ENCODE measurements around the gene CABP4. TPM values are rescaled to one million over a fixed set of nuclear protein-coding genes. Genes with fewer than 3 reads are reported as not detected.

CABP4 gene
- total RNA-seq, 1 experiment from 2014 or later, result not detected

DNA sequence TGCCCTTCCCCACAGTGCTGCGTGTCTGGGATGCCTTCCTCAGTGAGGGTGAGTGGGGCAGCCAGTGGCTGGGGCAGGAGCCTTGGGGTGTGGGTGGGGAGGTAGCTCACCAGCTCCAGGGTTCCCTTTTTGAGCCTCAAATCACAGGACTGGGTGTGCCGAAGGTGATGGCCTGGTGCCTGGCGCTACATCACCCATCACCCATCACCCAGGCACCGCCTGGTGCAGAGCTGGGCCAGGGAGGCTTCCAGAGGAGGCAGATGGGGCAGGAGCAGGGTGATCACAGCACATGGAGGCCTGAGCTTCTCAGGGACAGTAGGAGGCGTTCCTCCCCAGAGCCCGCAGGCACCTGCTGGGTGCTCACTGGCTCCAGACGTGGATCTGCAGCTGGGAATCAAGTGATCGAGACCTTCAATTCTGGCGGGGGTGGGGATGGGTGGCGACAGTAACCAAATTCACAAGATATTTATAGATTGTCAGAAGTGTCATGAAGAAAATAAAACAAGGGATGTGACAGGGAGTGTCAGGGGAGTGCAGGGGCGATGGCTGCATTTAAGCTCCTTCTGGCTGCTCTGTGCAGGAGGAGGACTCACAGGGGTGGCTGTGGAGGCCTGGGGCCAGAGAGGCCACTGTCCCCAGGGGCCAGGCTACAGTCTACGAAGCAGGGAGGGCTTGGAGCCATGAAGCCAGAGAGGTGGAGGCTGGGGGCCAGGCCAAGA, 48.0 kb upstream of the CABP4 start (continued):
- TF ChIP-seq, protein P1, sequence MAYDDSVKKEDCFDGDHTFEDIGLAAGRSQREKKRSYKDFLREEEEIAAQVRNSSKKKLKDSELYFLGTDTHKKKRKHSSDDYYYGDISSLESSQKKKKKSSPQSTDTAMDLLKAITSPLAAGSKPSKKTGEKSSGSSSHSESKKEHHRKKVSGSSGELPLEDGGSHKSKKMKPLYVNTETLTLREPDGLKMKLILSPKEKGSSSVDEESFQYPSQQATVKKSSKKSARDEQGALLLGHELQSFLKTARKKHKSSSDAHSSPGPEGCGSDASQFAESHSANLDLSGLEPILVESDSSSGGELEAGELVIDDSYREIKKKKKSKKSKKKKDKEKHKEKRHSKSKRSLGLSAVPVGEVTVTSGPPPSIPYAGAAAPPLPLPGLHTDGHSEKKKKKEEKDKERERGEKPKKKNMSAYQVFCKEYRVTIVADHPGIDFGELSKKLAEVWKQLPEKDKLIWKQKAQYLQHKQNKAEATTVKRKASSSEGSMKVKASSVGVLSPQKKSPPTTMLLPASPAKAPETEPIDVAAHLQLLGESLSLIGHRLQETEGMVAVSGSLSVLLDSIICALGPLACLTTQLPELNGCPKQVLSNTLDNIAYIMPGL (CRISPR knock-in tag; IDR thresholded peaks at IDR 0.05), result no peak

DNA sequence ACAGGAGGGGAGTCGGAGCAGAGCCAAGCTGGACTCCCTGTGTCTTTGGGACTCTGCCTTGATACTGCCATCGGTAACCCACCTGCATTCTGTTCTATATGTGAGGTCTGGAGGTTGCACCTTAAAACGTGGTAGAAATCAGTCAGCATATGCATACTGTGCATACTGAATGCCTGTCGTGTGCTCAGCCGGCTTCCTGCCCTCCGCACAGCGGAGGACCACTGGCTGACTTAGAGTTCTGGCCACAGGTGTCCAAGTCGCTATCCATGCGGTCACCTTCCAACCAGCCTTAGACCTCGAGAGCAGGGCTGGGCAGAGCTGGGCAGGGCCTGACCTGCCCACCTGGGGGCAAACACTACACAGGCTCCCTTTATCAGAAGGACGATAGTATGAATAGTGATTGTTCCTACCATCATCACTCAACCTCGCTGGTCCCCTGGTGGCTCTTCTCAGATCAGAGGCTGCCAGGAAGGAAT, 47.4 kb upstream of the CABP4 start:
- TF ChIP-seq CREM (CRISPR knock-in tag; IDR thresholded peaks at IDR 0.05), result no peak
- no peak for TF ChIP-seq NFYB (CRISPR knock-in tag; conservative IDR thresholded peaks at IDR 0.05; ENCODE audit: low read depth)
- Mint-ChIP-seq H3K4me3 (no peak overlapping the region), H3K27ac (no peak overlapping the region), H3K36me3 (no peaks in the 10 kb centered on the region), H3K9me3 (no peaks in the 10 kb centered on the region), H3K4me1 (peaks cover 16% of the 10 kb centered on the region), H3K27me3 (ENCODE audit: low read depth) (peaks cover 14% of the 10 kb centered on the region)
- ATAC-seq, result no peak
- ChIA-PET POLR2A (interaction anchor here (1.3 to 1.5 kb wide), 2 partner anchors 11 to 12 kb away, joined by 3 to 7 read pairs; no protein-coding TSS in a partner anchor), CTCF (interaction anchor here (0.8 to 1.4 kb wide), 5 partner anchors 11 to 63 kb away, joined by 3 to 7 read pairs (median 3); no protein-coding TSS in a partner anchor)
- DNase-seq (ENCODE audit: low spot score), result no peak

DNA sequence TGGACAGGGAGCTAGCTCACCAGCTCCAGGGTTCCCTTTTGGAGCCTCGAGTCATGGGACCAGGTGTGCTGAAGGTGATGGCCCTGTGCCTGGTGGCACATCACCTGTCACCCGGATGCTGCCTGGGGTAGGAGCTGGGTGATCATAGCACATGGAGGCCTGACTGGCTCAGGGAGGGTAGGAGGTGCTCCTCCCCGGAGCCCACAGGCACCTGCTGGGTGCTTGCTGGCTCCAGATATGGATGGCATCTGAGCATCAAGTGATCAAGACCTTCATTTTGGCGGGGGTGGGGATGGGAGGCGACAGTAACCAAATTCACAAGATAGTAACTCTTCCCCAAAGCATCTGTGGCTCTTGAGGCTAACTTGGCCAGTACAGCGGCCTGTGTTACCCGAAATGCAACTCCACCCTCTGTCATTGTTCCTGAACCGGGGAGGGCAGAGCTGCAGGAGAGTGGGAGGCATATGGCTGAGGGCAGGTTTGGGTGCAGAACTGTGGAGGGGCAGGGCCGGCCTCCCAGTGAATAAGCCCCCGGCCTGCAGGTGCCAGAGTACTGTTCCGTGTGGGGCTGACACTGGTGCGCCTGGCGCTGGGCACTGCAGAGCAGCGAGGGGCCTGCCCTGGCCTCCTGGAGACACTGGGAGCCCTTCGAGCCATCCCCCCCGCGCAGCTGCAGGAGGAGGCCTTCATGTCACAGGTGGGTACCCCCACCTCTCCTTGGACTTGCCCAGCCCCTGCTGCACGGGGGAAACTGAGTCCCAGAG, 46.5 kb upstream of the CABP4 start:
- Mint-ChIP-seq H3K27ac (no peak overlapping the region), H3K9me3 (no peaks in the 10 kb centered on the region), H3K4me1 (peaks cover 16% of the 10 kb centered on the region), H3K4me3 (no peak overlapping the region), H3K36me3 (no peaks in the 10 kb centered on the region), H3K27me3 (ENCODE audit: low read depth) (peaks cover 21% of the 10 kb centered on the region)
- ChIA-PET POLR2A (no interaction called here), CTCF (no interaction called here)
- DNase-seq (ENCODE audit: low spot score) (no peak), ATAC-seq (no peak)
- TF ChIP-seq, protein P2, sequence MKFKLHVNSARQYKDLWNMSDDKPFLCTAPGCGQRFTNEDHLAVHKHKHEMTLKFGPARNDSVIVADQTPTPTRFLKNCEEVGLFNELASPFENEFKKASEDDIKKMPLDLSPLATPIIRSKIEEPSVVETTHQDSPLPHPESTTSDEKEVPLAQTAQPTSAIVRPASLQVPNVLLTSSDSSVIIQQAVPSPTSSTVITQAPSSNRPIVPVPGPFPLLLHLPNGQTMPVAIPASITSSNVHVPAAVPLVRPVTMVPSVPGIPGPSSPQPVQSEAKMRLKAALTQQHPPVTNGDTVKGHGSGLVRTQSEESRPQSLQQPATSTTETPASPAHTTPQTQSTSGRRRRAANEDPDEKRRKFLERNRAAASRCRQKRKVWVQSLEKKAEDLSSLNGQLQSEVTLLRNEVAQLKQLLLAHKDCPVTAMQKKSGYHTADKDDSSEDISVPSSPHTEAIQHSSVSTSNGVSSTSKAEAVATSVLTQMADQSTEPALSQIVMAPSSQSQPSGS (CRISPR knock-in tag; IDR thresholded peaks at IDR 0.05; ENCODE audit: borderline replicate concordance, low read depth), result no peak
- no peak for TF ChIP-seq GABPB1 (CRISPR knock-in tag; IDR thresholded peaks at IDR 0.05)
- no peak for TF ChIP-seq PRRX2 (CRISPR knock-in tag; IDR thresholded peaks at IDR 0.05)
- TF ChIP-seq, protein P3, sequence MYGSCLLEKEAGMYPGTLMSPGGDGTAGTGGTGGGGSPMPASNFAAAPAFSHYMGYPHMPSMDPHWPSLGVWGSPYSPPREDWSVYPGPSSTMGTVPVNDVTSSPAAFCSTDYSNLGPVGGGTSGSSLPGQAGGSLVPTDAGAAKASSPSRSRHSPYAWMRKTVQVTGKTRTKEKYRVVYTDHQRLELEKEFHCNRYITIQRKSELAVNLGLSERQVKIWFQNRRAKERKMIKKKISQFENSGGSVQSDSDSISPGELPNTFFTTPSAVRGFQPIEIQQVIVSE (CRISPR knock-in tag; IDR thresholded peaks at IDR 0.05; ENCODE audit: borderline replicate concordance), result no peak
- 0 out of 2 replicates have a peak, but pooled peaks have one; percentile 18 for TF ChIP-seq FOXP1 (CRISPR knock-in tag; IDR thresholded peaks at IDR 0.05; ENCODE audit: borderline replicate concordance)
- TF ChIP-seq, protein P4, sequence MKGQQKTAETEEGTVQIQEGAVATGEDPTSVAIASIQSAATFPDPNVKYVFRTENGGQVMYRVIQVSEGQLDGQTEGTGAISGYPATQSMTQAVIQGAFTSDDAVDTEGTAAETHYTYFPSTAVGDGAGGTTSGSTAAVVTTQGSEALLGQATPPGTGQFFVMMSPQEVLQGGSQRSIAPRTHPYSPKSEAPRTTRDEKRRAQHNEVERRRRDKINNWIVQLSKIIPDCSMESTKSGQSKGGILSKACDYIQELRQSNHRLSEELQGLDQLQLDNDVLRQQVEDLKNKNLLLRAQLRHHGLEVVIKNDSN (CRISPR knock-in tag; IDR thresholded peaks at IDR 0.05), result no peak
- no peak for TF ChIP-seq JUN (CRISPR knock-in tag; IDR thresholded peaks at IDR 0.05)
- TF ChIP-seq SMAD4 (CRISPR knock-in tag; IDR thresholded peaks at IDR 0.05), result no peak

DNA sequence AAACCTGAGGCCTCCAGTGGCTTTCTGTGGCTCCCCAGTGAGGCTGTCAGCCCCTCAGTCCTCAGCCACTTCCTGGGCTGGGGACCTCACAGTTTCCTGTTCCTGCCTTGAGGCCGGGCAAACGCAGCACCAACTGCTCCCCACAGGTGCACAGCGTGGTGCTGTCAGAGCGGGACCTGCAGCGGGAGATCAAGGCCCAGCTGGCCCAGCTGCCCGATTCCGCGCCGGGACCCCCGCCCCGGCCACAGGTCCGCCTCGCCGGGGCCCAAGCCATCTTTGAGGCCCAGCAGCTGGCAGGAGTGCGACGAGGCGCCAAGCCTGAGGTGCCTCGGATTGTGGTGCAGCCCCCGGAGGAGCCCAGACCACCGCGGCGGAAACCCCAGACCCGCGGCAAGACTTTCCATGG, 45.9 kb upstream of the CABP4 start:
- peaks cover 21% of the 10 kb centered on the region for H3K27me3 Mint-ChIP-seq (ENCODE audit: low read depth)
- no peak overlapping the region for H3K4me3 Mint-ChIP-seq
- no peaks in the 10 kb centered on the region for H3K9me3 Mint-ChIP-seq
- no peak for ATAC-seq
- no peak for DNase-seq (ENCODE audit: low spot score)
- TF ChIP-seq, protein P5, sequence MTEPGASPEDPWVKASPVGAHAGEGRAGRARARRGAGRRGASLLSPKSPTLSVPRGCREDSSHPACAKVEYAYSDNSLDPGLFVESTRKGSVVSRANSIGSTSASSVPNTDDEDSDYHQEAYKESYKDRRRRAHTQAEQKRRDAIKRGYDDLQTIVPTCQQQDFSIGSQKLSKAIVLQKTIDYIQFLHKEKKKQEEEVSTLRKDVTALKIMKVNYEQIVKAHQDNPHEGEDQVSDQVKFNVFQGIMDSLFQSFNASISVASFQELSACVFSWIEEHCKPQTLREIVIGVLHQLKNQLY (CRISPR knock-in tag; IDR thresholded peaks at IDR 0.05), result no peak
- TF ChIP-seq, protein P6, sequence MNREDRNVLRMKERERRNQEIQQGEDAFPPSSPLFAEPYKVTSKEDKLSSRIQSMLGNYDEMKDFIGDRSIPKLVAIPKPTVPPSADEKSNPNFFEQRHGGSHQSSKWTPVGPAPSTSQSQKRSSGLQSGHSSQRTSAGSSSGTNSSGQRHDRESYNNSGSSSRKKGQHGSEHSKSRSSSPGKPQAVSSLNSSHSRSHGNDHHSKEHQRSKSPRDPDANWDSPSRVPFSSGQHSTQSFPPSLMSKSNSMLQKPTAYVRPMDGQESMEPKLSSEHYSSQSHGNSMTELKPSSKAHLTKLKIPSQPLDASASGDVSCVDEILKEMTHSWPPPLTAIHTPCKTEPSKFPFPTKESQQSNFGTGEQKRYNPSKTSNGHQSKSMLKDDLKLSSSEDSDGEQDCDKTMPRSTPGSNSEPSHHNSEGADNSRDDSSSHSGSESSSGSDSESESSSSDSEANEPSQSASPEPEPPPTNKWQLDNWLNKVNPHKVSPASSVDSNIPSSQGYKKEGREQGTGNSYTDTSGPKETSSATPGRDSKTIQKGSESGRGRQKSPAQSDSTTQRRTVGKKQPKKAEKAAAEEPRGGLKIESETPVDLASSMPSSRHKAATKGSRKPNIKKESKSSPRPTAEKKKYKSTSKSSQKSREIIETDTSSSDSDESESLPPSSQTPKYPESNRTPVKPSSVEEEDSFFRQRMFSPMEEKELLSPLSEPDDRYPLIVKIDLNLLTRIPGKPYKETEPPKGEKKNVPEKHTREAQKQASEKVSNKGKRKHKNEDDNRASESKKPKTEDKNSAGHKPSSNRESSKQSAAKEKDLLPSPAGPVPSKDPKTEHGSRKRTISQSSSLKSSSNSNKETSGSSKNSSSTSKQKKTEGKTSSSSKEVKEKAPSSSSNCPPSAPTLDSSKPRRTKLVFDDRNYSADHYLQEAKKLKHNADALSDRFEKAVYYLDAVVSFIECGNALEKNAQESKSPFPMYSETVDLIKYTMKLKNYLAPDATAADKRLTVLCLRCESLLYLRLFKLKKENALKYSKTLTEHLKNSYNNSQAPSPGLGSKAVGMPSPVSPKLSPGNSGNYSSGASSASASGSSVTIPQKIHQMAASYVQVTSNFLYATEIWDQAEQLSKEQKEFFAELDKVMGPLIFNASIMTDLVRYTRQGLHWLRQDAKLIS (CRISPR knock-in tag; IDR thresholded peaks at IDR 0.05; ENCODE audit: borderline replicate concordance), result no peak
- TF ChIP-seq ZNF317 (CRISPR knock-in tag; IDR thresholded peaks at IDR 0.05; ENCODE audit: borderline replicate concordance, low read depth) (no peak), SOX15 (CRISPR knock-in tag; IDR thresholded peaks at IDR 0.05) (no peak)
- ChIA-PET CTCF (no interaction called here), POLR2A (no interaction called here)
- H3K36me3 Mint-ChIP-seq, result no peaks in the 10 kb centered on the region
- H3K27ac Mint-ChIP-seq, result no peak overlapping the region
- H3K4me1 Mint-ChIP-seq, result peaks cover 16% of the 10 kb centered on the region
